ENCODE measurements around the gene UGT2A3.

DNA sequence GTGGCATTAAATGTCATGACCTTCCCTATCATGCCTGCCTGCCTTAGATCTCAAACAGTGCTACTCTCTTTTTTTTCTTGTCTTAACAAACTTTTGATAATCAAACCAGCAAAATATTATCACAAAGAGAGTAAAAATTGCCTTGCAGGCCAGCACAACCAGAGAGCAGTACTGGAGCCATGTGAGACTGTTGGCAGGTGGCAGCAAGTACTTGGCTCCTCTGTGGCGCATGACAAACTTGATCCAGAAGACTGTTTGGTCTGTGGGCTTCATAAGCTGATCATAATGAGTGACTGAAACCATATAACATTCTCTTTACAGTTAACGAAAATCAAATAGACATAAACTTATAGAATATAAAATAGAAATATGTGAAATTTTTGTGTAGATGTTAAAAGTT, 33.3 kb upstream of the UGT2A3 start:
- TF ChIP-seq CTCF (IDR thresholded peaks at IDR 0.05) (no peak), POLR2A (IDR thresholded peaks at IDR 0.05) (no peak)
